ENCODE measurements around the gene CAVIN1.
"Not testable (repeated sequence)": the region's sequence is repeated elsewhere in the genome, so short reads cannot be mapped to it uniquely, and the experiment has no call there.

Gene CAVIN1

GRCh38 chr17:42372142-42372541, 50.9 kb downstream of the CAVIN1 start:
- FAIRE-seq, result no peak

- FAIRE-seq, result not testable (repeated sequence)
These were observed 54.1 kb downstream of the CAVIN1 start for GRCh38 chr17:42368797-42369561.

GRCh38 chr17:42368310-42368709, 54.7 kb downstream of the CAVIN1 start:
- not testable (repeated sequence) for FAIRE-seq

GRCh38 chr17:42366176-42367023, 56.7 kb downstream of the CAVIN1 start:
- FAIRE-seq, result not testable (repeated sequence)

GRCh38 chr17:42365136-42365535, 57.9 kb downstream of the CAVIN1 start:
- no peak for FAIRE-seq

GRCh38 chr17:42363767-42364585, 59.1 kb downstream of the CAVIN1 start:
- no peak for FAIRE-seq

GRCh38 chr17:42363231-42363630, 59.8 kb downstream of the CAVIN1 start:
- no peak for FAIRE-seq

GRCh38 chr17:42362245-42362961, 60.7 kb downstream of the CAVIN1 start:
- FAIRE-seq, result no peak

GRCh38 chr17:42361781-42362186, 61.3 kb downstream of the CAVIN1 start:
- no peak for FAIRE-seq

- FAIRE-seq, result not testable (repeated sequence)
These were observed 62.7 kb downstream of the CAVIN1 start for GRCh38 chr17:42360388-42360787.

- FAIRE-seq, result no peak
These were observed 63.9 kb downstream of the CAVIN1 start for GRCh38 chr17:42359133-42359532.

- no peak for FAIRE-seq
These were observed 64.6 kb downstream of the CAVIN1 start for GRCh38 chr17:42358434-42358833.

- no peak for FAIRE-seq
These were observed 67.9 kb downstream of the CAVIN1 start for GRCh38 chr17:42354956-42355843.
